Measurements from ENCODE around the gene LGALS12. TPM values are rescaled to one million over a fixed set of nuclear protein-coding genes. Genes with fewer than 3 reads are reported as not detected.

Gene LGALS12
- total and polyA plus RNA-seq, 10 of the 15 experiments (the other 5 are each of a cell fraction or from before 2014, with no cell fraction given) = not detected

DNA sequence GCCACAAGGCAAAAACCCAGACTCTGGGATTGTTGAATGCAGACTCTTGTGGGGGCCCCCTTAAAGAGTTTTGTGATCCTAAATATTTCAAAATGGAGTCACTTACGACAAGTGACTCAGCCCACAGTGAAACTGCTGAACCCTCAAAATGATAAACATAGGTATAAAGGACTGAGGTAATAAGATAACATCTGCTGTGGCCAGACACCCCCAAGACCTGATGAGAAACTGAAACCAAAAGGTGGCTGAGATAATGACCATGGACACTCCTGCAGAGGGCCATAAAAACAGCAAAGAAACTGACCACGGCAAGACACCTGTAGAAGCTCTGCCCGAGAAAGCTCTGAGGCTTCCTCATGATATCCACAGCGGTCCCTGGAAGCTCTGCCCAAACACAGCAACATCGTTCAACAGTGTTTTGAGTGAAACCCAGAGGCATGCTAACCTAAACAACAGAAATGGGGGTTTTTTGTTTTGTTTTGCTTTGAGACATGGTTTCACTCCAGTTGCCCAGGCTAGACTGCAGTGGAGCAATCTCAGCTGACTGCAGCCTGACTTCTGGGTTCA is 29.1 kb downstream of the LGALS12 start (continued):
- TF ChIP-seq, protein P1, sequence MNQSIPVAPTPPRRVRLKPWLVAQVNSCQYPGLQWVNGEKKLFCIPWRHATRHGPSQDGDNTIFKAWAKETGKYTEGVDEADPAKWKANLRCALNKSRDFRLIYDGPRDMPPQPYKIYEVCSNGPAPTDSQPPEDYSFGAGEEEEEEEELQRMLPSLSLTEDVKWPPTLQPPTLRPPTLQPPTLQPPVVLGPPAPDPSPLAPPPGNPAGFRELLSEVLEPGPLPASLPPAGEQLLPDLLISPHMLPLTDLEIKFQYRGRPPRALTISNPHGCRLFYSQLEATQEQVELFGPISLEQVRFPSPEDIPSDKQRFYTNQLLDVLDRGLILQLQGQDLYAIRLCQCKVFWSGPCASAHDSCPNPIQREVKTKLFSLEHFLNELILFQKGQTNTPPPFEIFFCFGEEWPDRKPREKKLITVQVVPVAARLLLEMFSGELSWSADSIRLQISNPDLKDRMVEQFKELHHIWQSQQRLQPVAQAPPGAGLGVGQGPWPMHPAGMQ (IDR thresholded peaks at IDR 0.05; ENCODE audit: borderline replicate concordance) = no peak
- TF ChIP-seq SIN3A (IDR thresholded peaks at IDR 0.05; ENCODE audit: low read depth, low read length) (no peak), TBL1XR1 (IDR thresholded peaks at IDR 0.05; ENCODE audit: low read depth, low read length) (no peak), MTA2 (IDR thresholded peaks at IDR 0.05; ENCODE audit: low read depth) (no peak), YY1 (IDR thresholded peaks at IDR 0.05; ENCODE audit: low read depth, low read length) (peak; percentile 78), ESRRA (IDR thresholded peaks at IDR 0.05; ENCODE audit: low read length) (no peak), ZNF207 (IDR thresholded peaks at IDR 0.05; ENCODE audit: borderline replicate concordance) (no peak), CHD2 (IDR thresholded peaks at IDR 0.05; ENCODE audit: borderline replicate concordance, low read depth, low read length) (no peak), RFX5 (IDR thresholded peaks at IDR 0.05; ENCODE audit: low read depth, low read length) (no peak), CBX5 (IDR thresholded peaks at IDR 0.05; ENCODE audit: low read depth) (no peak), GABPA (IDR thresholded peaks at IDR 0.05; ENCODE audit: low read depth) (no peak), POLR2A (IDR thresholded peaks at IDR 0.05; ENCODE audit: low read depth, low read length) (no peak), RAD21 (IDR thresholded peaks at IDR 0.05; ENCODE audit: insufficient read depth, low read depth, low read length) (no peak), POU2F2 (IDR thresholded peaks at IDR 0.05; ENCODE audit: borderline replicate concordance, low read depth, low read length) (no peak), BHLHE40 (IDR thresholded peaks at IDR 0.05; ENCODE audit: borderline replicate concordance in 1 of 2, low read depth in 2 of 2, low read length in 1 of 2) (0 out of 4 replicates have a peak, but pooled peaks have one; percentile 3 to 12), HDGF (IDR thresholded peaks at IDR 0.05) (no peak), DPF2 (IDR thresholded peaks at IDR 0.05) (peak; percentile 36; the same call in 1 of the 2 replicates), IKZF1 (conservative IDR thresholded peaks at IDR 0.05) (no peak; the same call in 1 of the 2 replicates), SREBF1 (IDR thresholded peaks at IDR 0.05; ENCODE audit: low read length) (no peak), HCFC1 (IDR thresholded peaks at IDR 0.05; ENCODE audit: low read length) (no peak)
- TF ChIP-seq, protein P2, sequence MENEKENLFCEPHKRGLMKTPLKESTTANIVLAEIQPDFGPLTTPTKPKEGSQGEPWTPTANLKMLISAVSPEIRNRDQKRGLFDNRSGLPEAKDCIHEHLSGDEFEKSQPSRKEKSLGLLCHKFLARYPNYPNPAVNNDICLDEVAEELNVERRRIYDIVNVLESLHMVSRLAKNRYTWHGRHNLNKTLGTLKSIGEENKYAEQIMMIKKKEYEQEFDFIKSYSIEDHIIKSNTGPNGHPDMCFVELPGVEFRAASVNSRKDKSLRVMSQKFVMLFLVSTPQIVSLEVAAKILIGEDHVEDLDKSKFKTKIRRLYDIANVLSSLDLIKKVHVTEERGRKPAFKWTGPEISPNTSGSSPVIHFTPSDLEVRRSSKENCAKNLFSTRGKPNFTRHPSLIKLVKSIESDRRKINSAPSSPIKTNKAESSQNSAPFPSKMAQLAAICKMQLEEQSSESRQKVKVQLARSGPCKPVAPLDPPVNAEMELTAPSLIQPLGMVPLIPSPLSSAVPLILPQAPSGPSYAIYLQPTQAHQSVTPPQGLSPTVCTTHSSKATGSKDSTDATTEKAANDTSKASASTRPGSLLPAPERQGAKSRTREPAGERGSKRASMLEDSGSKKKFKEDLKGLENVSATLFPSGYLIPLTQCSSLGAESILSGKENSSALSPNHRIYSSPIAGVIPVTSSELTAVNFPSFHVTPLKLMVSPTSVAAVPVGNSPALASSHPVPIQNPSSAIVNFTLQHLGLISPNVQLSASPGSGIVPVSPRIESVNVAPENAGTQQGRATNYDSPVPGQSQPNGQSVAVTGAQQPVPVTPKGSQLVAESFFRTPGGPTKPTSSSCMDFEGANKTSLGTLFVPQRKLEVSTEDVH (IDR thresholded peaks at IDR 0.05; ENCODE audit: low read depth, partially characterized antibody) = no peak
- TF ChIP-seq, protein P3, sequence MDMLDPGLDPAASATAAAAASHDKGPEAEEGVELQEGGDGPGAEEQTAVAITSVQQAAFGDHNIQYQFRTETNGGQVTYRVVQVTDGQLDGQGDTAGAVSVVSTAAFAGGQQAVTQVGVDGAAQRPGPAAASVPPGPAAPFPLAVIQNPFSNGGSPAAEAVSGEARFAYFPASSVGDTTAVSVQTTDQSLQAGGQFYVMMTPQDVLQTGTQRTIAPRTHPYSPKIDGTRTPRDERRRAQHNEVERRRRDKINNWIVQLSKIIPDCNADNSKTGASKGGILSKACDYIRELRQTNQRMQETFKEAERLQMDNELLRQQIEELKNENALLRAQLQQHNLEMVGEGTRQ (IDR thresholded peaks at IDR 0.05; ENCODE audit: borderline replicate concordance, low read depth, low read length) = no peak
- TF ChIP-seq, protein P4, sequence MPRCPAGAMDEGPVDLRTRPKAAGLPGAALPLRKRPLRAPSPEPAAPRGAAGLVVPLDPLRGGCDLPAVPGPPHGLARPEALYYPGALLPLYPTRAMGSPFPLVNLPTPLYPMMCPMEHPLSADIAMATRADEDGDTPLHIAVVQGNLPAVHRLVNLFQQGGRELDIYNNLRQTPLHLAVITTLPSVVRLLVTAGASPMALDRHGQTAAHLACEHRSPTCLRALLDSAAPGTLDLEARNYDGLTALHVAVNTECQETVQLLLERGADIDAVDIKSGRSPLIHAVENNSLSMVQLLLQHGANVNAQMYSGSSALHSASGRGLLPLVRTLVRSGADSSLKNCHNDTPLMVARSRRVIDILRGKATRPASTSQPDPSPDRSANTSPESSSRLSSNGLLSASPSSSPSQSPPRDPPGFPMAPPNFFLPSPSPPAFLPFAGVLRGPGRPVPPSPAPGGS (IDR thresholded peaks at IDR 0.05; ENCODE audit: borderline replicate concordance, insufficient read depth, low read depth, low read length, poor library complexity, severe bottlenecking) = no peak
- TF ChIP-seq, protein P5, sequence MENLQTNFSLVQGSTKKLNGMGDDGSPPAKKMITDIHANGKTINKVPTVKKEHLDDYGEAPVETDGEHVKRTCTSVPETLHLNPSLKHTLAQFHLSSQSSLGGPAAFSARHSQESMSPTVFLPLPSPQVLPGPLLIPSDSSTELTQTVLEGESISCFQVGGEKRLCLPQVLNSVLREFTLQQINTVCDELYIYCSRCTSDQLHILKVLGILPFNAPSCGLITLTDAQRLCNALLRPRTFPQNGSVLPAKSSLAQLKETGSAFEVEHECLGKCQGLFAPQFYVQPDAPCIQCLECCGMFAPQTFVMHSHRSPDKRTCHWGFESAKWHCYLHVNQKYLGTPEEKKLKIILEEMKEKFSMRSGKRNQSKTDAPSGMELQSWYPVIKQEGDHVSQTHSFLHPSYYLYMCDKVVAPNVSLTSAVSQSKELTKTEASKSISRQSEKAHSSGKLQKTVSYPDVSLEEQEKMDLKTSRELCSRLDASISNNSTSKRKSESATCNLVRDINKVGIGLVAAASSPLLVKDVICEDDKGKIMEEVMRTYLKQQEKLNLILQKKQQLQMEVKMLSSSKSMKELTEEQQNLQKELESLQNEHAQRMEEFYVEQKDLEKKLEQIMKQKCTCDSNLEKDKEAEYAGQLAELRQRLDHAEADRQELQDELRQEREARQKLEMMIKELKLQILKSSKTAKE (IDR thresholded peaks at IDR 0.05; ENCODE audit: low read depth, poor library complexity, severe bottlenecking) = peak; percentile 44

Data from GM12878 (cell line).